UCSD-AML1 (cell line): ENCODE measurements around the gene C1QTNF9.
"Not testable (repeated sequence)": the region's sequence is repeated elsewhere in the genome, so short reads cannot be mapped to it uniquely, and the experiment has no call there.

Experiments used
- DNase-seq: peaks from one replicate; lab custom pipeline; 2025; ENCODE audit not compliant: unreplicated experiment; lab: John Stamatoyannopoulos, UW

C1QTNF9 gene, protein sequence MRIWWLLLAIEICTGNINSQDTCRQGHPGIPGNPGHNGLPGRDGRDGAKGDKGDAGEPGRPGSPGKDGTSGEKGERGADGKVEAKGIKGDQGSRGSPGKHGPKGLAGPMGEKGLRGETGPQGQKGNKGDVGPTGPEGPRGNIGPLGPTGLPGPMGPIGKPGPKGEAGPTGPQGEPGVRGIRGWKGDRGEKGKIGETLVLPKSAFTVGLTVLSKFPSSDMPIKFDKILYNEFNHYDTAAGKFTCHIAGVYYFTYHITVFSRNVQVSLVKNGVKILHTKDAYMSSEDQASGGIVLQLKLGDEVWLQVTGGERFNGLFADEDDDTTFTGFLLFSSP

DNA sequence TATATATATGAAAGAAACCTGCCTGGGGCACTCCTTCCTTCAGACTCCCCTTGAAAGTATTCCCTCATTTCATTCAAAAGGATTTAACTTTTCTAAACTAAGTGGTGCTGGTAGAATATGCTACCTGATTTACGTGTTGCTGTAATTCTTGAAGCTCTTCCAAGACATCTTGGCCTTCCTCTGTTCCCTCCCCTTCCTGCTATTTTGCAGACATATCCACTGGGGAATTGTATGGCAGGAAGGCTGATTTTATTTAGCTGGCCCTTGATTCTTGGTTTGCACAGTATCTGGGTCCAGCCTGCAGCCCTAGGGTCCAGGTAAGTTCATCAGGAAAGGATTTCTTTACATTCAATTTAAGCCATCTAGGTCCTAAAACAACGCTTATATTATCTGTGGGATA is at the start of gene C1QTNF9:
TSS of gene C1QTNF9 (plus strand) at position 281 of the 400 bp plus-strand sequence. CDS start 6,424 bp downstream, outside the sequence.
- not testable (repeated sequence) for DNase-seq

DNA sequence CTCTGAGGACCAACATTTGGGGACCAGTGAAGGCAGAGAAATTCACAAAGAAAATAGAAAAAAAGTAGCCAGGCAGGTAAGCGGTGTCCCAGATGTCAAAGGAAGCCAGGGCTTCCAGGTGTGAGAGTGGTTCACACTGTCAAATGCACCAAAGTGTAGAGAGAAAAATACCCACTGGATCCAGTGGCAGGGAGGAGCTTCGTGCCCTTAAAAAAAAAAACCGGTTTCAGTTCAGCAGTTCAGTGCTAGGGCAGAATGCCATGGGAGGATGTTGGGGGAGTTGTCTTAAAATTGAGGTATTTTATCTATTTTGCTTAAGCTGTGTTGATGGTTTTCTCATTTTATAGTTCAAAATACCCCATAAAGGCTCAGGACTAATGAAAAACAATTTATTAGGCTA is 47.8 kb upstream of the C1QTNF9 start:
- DNase-seq, result no peak

DNA sequence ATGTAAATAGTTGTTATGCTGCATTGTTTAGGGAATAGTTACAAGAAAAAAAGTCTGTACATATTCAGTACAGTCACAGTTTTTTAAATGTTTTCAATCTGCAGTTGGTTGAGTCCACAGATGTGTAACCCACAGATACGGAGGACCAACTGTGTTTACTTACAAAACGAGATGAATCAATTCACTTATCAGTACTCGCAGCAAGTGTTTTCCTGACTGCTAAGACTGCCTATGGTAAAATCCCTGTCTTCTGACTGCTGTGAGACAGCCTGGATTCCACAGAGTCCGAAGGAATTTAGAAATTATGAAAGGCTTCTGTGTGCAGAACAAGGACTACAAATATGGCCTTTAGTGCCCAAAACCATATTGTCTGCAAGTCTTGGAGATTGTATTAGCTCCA is 45.7 kb upstream of the C1QTNF9 start:
- no peak for DNase-seq

DNA sequence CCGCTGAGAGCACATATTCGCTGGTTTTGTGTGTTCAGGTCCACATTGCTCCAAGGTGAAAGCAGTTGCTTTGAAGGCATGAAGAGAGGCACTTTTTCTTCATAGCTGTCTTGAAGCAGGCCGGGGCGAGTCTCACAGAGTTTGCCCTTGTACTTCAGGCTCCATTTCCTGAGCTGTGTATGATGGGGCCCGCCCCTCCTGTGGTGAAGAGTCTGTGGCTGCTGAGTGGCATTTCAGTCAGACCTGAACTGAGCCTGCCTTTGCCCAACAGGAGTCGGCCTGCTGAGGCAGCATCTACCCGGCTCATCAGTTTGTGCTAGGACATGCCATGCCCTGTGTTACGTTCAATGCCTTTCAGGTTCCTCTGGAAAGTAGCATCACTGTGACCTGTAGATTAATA is 44.4 kb upstream of the C1QTNF9 start:
- peak; percentile 45 for DNase-seq

DNA sequence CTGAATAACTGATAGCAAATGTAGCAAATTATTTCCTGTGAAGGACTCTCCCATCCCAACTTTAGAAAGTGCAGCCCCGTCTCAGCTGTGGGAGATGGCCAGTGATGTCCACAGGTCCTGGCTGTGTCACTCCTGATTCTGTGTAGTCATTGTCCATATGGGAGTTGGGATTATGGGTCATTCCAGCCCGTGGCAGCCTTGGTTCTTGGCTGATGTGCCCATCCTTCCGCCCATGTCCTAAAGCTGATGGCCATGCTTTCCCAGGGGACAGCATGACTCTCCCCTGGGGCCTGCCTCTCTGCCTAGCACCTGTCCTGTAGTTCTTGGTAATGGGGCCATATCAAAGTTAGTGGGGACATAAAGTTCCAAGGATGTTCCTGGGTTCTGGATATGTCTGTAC is 43.9 kb upstream of the C1QTNF9 start:
- DNase-seq, result no peak

DNA sequence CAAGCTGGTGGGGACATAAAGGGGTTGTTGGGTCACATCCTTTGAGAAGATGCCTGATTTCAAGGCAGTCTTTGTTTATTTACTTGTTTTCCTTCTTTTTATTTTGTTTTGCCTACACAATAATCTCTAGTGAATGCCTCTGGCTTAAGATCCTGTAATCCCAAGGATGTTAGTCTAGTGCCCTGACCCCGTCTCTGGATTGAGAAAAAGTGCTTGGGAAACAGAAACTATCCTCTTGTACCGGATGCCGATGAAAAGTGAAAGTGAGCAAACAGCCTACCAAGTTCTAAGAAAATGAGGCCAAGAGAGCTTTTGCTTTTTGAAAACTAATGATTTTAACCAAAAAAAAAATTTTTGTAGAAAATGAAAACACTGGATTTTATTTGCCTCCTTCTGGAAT is 42.1 kb upstream of the C1QTNF9 start:
- no peak for DNase-seq

DNA sequence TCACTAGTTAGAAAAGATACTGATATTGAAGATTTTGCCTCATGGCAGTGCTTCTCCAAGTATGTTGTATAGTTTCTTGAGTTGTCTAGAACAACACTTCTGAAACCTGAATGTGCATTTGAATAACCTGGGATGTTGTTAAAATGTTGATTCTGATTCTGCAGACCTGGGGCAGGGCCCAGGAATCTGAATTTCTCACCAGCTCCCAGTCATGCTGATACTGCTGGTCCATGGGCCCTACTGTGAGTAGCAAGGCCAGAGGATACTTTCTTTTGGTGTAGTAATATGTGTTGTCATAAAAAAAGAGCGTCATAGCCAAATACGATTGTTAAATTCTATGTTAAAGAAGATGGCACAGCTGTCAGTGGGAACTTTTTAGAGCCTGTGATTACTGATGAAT is 41.6 kb upstream of the C1QTNF9 start:
- no peak for DNase-seq

DNA sequence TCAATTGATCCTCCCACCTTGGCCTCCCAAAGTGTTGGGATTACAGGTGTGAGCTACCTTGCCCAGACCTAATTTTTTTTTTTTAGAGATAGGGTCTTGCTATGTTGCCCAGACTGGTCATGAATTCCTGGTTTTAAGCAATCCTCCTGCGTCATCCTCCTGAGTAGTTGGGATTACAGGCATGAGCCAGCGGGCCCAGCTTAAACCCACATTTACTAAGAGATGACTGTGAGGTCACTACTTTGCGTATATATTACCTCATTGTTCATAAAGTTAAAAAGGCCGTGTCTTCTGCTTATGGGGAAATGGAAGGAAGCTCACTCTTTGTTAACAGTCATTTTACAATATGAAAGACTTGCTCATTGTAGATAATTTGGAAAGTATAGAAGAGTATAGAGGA is 39.6 kb upstream of the C1QTNF9 start:
- no peak for DNase-seq

DNA sequence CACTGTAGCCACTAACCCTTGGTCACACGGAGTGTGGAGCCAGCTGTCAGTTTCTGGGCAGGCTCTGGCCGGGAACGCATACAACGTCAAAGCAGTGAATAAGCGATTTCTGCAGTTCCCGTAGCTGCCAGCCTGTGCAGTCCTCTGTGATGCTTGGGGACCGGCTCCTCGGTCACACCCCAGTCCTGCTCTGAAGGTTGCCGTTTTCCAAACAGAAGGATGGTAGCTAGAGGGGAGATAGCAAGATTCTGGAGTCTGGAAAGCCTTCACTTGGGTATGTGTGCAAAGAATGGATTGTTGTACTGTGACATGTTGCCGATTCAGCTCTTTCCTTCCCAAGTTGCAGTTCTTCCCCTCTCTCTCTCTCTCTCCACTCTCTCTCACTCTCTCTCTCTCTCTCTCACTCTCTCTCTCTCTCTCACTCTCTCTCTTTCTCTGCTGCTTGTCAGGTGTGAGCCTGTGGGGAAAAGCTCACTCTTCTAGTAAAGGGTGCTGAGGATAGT is 38.7 kb upstream of the C1QTNF9 start:
- DNase-seq, result peak; percentile 73

DNA sequence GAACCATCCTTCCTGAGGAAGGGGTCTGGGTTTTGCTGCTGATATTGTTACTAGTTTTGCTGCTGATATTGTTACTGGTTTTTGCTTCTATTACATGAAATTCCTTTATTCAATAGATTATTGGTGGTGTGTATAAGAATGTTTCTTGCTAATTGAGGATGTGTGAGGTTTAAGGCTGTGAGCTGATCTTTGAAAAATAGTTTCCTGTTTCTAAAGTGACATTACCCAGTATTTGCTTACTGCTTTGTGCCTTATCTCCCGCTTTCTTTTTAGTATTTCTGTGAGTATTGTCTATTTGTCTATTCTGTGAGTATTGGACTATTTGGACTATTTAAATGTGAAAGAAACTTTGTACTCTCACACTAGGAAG is 38.2 kb upstream of the C1QTNF9 start:
- DNase-seq, result no peak

DNA sequence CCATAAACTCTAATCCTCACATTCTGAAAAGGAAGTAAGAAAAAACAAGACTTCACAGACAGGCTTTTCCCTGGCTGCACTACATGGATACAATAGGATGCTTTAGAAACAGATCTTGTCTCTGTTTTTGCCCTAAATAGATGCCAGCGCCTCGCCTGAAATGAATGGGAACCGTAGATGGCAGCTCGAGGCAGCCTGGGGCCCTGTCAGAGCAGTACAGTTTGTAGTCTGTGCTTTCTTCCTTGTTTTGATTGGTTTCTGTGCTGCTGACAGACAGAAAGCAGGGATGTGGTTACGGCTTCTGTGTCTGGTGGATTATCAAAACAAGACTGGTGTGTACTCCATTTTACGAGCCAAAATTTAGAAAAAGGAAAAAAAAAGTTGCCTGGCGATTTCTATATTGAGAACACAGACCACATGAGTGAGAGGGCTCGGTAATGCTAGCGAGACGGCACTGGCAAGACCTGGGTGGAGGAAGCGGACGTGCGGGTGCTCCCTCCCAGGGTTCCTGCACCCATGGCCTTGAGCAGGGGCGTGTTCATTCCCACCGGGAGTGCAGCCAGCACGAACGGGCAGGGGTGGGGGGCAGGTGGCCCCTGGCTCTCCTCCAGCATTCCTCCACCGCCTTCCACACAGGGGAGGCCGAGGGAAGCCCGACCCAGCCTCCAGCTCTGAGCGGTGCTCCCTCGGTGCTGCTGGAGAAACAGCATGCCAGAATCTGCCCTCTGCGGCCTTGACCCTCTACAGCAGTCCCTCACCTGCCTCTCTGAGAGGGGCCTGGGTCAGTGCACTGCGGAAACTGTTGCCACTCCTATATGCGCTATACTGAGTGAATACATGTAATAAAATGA is 37.6 kb upstream of the C1QTNF9 start:
- DNase-seq, result peak; percentile 56

DNA sequence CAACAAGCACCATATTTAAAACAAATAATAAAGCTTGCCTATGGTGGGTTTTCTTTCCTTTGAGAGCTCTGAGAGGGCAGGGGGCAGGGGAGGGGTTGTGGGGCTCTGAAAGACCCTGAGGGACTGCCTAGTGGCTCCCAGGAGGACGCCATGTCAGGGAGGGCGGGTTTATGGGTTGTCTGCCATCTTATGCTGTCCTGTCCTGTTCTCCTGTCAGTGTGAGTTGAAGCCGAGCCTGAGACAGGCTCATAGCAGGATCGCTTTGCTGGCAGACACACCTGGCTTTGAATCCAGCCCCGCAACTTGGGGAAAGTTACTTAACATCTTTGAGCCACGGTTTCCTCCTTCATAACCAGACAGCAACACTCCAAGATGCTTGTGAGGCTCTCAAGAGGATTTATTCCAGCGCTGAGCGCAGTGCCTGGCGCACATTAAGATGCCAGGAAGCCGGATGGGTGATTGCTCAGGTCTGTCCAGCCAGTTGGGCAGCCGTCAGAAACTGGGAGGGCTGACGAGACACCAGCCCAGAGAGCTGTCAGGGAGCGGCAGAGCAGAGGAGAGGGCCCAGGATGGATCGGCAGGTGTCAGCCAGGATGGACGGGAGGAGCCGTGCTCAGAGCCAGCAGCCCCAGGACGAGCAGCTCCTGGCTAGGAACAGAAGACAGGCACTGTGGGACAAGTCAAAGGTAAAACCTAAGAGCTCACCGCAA is 36.8 kb upstream of the C1QTNF9 start:
- no peak for DNase-seq

DNA sequence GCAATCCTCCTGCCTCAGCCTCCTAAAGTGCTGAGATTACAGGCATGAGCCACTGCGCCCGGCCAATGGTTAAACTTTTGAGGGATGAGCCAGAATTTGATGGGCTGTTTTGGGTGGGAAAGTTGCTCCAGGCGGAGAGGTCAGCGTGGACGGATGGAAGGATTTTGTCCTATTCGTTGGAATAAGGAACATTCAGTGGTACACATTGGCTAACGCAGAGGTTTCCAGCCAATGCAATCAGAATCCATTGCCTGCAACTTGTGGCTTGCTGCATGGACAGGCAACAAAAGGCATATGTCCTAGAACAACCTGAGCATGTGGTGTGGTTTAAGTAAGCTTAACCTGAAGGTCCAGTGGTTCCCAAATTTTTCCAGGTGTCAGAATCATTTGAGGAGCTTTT is 35.5 kb upstream of the C1QTNF9 start:
- no peak for DNase-seq

DNA sequence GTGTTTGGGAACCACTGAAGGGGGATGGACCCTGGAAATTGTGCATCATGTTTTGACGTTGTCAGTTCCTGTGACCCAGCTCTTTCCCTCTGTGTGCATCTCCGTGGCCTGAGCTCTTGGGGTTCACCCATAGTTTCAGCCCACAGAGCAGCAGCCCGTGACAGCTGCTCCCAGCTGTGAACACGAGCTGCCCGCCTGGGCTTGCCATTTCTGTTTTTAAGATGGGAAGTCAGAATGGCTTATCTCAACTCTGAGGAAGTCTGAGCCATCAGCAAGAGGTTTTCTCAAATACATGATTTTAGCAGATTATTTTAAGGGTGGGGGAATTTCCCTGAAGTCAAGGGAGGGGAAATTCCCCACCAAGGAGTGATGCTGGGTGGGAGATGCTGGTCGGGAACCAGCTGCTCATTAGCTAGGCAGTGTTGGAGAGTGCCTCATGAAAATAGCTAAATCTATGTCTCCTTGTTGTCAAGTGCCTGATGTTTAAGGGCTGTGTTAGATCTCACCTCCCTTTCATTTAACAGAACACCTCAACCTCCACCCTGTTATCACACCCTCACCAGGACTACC is 34.8 kb upstream of the C1QTNF9 start:
- peak; percentile 59 for DNase-seq

DNA sequence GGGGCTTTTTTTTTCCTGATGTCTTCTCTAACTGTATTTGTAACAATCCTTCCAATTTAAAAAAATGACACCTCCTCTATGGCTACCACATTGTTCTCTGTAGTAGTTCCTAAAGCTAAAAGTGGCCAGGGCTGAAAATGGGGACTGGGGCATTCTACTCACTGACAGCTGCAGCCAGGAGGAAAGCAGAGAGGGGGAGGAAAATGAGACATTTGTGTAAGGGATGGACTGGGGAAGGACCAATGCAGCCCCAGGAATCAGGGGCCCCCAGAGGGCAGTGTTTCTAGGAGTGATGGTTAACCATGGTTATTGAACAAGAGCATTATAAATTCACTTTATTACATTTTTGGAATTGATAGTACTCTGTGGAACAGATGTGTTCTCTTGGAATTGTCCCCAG is 34.3 kb upstream of the C1QTNF9 start:
- DNase-seq, result no peak

DNA sequence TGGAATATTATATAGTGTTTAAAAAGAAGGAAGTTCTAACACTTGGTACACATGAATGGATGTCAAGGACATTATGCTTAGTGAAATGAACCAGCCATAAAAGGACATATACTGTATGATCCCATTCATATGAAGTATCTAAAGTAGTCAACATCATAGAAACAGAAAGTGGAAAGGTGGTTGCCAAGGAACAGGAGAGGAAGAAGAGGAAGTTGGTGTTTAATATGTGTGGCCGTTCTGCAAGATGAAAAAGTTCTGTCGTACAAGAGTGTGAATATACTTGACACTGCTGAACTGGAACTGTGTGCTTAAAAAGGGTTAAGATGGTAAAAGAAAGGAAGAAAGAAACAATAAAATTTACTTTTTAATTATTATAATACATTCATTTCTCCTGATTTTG is 33.1 kb upstream of the C1QTNF9 start:
- no peak for DNase-seq

DNA sequence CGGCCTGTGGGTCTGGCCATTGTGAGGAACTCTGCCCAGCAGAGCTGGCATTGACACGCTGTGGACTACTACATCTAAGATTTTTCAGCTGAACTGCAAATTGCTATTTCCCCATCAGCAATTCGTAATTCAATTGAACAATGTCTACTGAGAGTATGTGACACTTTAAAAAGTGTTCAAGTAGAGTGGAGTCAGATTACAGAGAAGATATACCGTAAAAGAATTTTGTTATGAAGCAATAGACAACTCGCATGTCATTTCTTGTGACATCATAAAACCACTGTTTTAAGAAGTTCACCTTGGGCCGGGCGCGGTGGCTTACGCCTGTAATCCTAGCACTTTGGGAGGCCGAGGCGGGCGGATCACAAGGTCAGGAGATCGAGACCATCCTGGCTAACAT is 32.5 kb upstream of the C1QTNF9 start:
- no peak for DNase-seq

DNA sequence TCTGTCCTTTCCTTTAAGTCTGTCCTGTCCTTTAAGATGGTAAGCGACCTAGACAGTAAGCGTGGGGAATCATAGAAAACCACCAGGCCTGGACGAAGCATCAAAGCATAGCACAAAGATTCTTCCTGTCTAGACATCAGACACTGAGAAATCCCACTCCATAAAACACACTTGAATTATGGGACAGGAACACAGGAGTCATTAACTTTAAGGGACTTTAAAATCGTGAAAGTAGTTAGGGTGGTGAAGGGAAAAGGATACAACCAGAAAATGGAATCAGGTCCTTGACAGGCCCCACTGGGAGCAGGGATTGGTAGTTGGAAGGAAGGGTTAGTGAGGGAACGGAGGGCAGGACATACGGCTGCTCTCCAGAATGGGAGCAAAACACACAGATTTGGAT is 31.6 kb upstream of the C1QTNF9 start:
- DNase-seq, result no peak

DNA sequence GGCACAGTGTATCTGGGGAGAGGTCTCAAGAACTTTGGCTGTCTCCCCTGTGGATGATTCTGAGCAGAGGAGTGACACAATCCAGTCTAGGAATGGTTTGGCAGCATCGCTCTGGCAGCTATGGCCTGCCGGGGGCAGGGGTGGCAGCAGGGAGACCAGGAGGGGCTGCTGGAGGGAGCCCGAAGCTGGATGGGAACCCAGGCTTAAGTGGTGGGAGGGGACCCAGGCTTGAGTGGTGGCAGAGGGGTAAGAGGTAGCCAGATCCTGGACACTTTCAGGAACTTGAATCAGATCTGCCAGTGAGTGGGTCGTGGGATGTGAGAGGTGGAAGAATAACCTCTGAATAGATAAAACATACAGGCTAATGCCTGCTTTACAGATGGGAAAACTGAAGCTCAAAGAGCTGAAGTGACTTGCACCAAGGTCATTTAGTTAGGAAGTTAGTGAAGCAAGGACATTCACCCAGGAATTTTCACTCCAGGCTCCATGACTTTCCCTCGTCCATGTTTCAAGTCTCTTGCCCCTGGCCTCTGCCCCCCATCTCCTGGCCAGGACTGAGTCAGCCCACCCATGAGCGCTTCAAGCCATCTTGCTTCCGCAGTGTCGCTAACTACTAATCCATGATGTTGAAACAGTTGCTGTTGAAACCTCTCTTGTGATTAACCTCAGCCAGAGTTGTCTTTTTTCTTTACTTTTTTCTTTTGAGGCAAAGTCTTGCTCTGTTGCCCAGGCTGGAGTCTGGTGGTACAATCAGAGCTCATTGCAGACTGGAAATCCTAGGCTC is 29.9 kb upstream of the C1QTNF9 start:
- DNase-seq, result no peak

DNA sequence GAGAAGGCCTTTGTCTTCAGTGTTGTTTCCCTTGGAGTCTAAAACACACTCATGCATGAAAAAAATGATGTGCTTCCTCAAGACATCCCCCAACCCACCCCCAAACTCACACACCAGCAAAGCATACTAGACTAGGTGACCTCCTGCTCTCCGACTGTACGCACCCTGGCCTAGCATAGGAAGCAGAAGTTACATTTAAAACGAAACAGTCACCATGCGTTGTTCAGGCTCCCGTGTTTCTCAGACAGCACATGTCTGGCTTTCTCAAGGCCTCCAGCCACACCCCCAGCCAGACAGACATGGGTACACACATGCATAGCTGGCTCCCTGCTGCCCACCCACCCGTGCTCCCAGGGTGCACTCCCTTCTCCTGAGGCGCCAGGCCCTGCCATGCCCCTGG is 28.7 kb upstream of the C1QTNF9 start:
- no peak for DNase-seq
